Gastroesophageal sphincter (tissue), 4 donors: Measurements from ENCODE around the gene WFDC6. TPM values are rescaled to one million over a fixed set of nuclear protein-coding genes. Genes with fewer than 3 reads are reported as not detected.

Source experiments
- ATAC-seq: fragments of 150-250 bp; one replicate; pipeline ENCODE4 v1.9.1; 2016; ENCODE audit warnings: mild to moderate bottlenecking, moderate library complexity
- H3K27ac ChIP-seq, 4 donors: fragments of 200-600 bp; sonication (generic) in 3 of 4; 1 replicate in 3 of 4; 2 replicates in 1 of 4; pipeline ENCODE4 v1.5.1; 2016 to 2019
- H3K27me3 ChIP-seq: fragments of 200-600 bp; sonication (generic); one replicate; pipeline ENCODE4 v1.5.1; 2019
- H3K36me3 ChIP-seq, 2 donors: fragments of 200-600 bp; sonication (generic); one replicate each; pipeline ENCODE4 v1.5.1; 2019; ENCODE audit warnings: control low read depth in 1 of 2
- H3K4me1 ChIP-seq, 3 donors: fragments of 200-600 bp; sonication (generic); 1 replicate in 2 of 3; 2 replicates in 1 of 3; pipeline ENCODE4 v1.5.1; 2016 to 2019; ENCODE audit warnings: control low read depth in 2 of 3
- H3K4me3 ChIP-seq, 2 donors: fragments of 200-600 bp; sonication (generic); one replicate each; pipeline ENCODE4 v1.5.1; 2019; ENCODE audit warnings: mild to moderate bottlenecking in 1 of 2, moderate library complexity in 1 of 2
- H3K9me3 ChIP-seq, 3 donors: fragments of 200-600 bp; sonication (generic); one replicate each; pipeline ENCODE4 v1.5.1; 2017 to 2019; ENCODE audit warnings: control low read depth in 2 of 3
- CTCF ChIP-seq, 4 experiments: fragments of 200-600 bp in 2 of 4; fragments of 450-650 bp in 2 of 4; sonication (generic) in 1 of 4; IDR thresholded peaks; one replicate each; pipeline ENCODE4 v1.5.1; 2017 to 2019; ENCODE audit warnings: antibody characterized with exemption in 4 of 4, mild to moderate bottlenecking in 2 of 4, moderate library complexity in 2 of 4
- EP300 ChIP-seq: sonication (generic); formaldehyde crosslinking; IDR thresholded peaks from one replicate; pipeline ENCODE4 v1.6.1; 2017; ENCODE audit warnings: antibody characterized with exemption, mild to moderate bottlenecking
- POLR2A ChIP-seq, 2 donors: fragments of 450-650 bp; IDR thresholded peaks; one replicate each; pipeline ENCODE4 v1.6.1; 2017; ENCODE audit warnings: antibody characterized with exemption in 2 of 2, mild to moderate bottlenecking in 2 of 2, moderate library complexity in 1 of 2
- POLR2AphosphoS5 ChIP-seq: sonication (generic); formaldehyde crosslinking; IDR thresholded peaks from one replicate; pipeline ENCODE4 v1.6.1; 2017; ENCODE audit warnings: antibody characterized with exemption
- WGBS, 2 donors: methylation state at CpG; one replicate each; pipeline ENCODE4 v1.1.5; 2018; ENCODE audit warnings: low coverage in 1 of 2; 5-methylcytosine and 5-hydroxymethylcytosine counted together
- total RNA-seq, 4 donors: library from RNA; depleted of rRNA; stranded (reverse); fragments of >200 nt; gene quantifications; one replicate each; pipeline ENCODE4 v1.1.0, GENCODE V29; 2016

Gene WFDC6
- total RNA-seq, 4 donors from 2014 or later: not detected

- no peak overlapping the region for H3K27ac ChIP-seq
- H3K9me3 ChIP-seq: no peaks in the 10 kb centered on the region
- TF ChIP-seq EP300 (no peak), POLR2AphosphoS5 (no peak), CTCF (IDR thresholded peaks at IDR 0.05) (no peak), POLR2A (IDR thresholded peaks at IDR 0.05) (no peak)
- H3K4me3 ChIP-seq: no peak overlapping the region
- H3K4me1 ChIP-seq: no peaks in the 10 kb centered on the region
- peaks cover 39% of the 10 kb centered on the region for H3K27me3 ChIP-seq
- WGBS, 2 donors: 42 to 53% methylated on average over 2 of the region's 2 CpGs
- no peaks in the 10 kb centered on the region for H3K36me3 ChIP-seq
- no peak for ATAC-seq
Measured at GRCh38 chr20:45503403-45503802, 35.9 kb downstream of the WFDC6 start.

GRCh38 chr20:45502561-45502960 lies 36.7 kb downstream of the WFDC6 start:
- no peak overlapping the region for H3K4me3 ChIP-seq
- H3K9me3 ChIP-seq: no peaks in the 10 kb centered on the region
- ATAC-seq: no peak
- peaks cover 47% of the 10 kb centered on the region for H3K27me3 ChIP-seq
- H3K4me1 ChIP-seq: no peaks in the 10 kb centered on the region
- H3K27ac ChIP-seq: no peak overlapping the region
- H3K36me3 ChIP-seq: no peaks in the 10 kb centered on the region
- 61 to 71% methylated on average over 1 of the region's 1 CpG for WGBS, 2 donors
- TF ChIP-seq POLR2A (IDR thresholded peaks at IDR 0.05): no peak
- TF ChIP-seq CTCF (IDR thresholded peaks at IDR 0.05): no peak
- no peak for TF ChIP-seq POLR2AphosphoS5
- TF ChIP-seq EP300: no peak

GRCh38 chr20:45501600-45501999 lies 37.7 kb downstream of the WFDC6 start:
- ATAC-seq: no peak
- TF ChIP-seq CTCF (IDR thresholded peaks at IDR 0.05) (no peak), POLR2A (IDR thresholded peaks at IDR 0.05) (no peak), POLR2AphosphoS5 (no peak), EP300 (no peak)
- Histone ChIP-seq H3K36me3 (no peaks in the 10 kb centered on the region), H3K4me3 (no peak overlapping the region), H3K27ac (no peak overlapping the region), H3K4me1 (no peaks in the 10 kb centered on the region), H3K9me3 (no peaks in the 10 kb centered on the region), H3K27me3 (peaks cover 50% of the 10 kb centered on the region)
- WGBS, 2 donors: 13% methylated on average over 1 of the region's 1 CpG; no CpG with 5 or more reads in 1 of the 2 donors

GRCh38 chr20:45500022-45500421 lies 39.3 kb downstream of the WFDC6 start:
- Histone ChIP-seq H3K9me3 (no peaks in the 10 kb centered on the region), H3K4me3 (no peak overlapping the region), H3K27ac (no peak overlapping the region), H3K36me3 (no peaks in the 10 kb centered on the region), H3K4me1 (no peaks in the 10 kb centered on the region), H3K27me3 (peaks cover 50% of the 10 kb centered on the region)
- TF ChIP-seq EP300: no peak
- TF ChIP-seq POLR2A (IDR thresholded peaks at IDR 0.05): no peak
- no peak for TF ChIP-seq CTCF (IDR thresholded peaks at IDR 0.05)
- no peak for TF ChIP-seq POLR2AphosphoS5
- no peak for ATAC-seq
- WGBS, 2 donors: 100% methylated on average over 2 of the region's 6 CpGs; no CpG with 5 or more reads in 1 of the 2 donors

- Histone ChIP-seq H3K36me3 (no peaks in the 10 kb centered on the region), H3K27ac (no peak overlapping the region), H3K27me3 (peaks cover 38% of the 10 kb centered on the region), H3K9me3 (no peaks in the 10 kb centered on the region), H3K4me1 (no peaks in the 10 kb centered on the region), H3K4me3 (no peak overlapping the region)
- TF ChIP-seq POLR2A (IDR thresholded peaks at IDR 0.05): no peak
- TF ChIP-seq EP300: no peak
- no peak for TF ChIP-seq CTCF (IDR thresholded peaks at IDR 0.05)
- TF ChIP-seq POLR2AphosphoS5: no peak
- no peak for ATAC-seq
- 72 to 90% methylated on average over 2 of the region's 3 CpGs for WGBS, 2 donors
Measured at GRCh38 chr20:45497971-45498494, 41.2 kb downstream of the WFDC6 start.
